Left lobe of liver (tissue), 2 donors: ENCODE measurements around the gene POP7. TPM values are rescaled to one million over a fixed set of nuclear protein-coding genes. Genes with fewer than 3 reads are reported as not detected.

Experiments
- ATAC-seq: fragments of 200-7000 bp; cut with Tn5 transposase; one replicate; pipeline ENCODE4 v1.9.1; 2020; ENCODE audit warnings: mild to moderate bottlenecking, moderate library complexity
- DNase-seq: peaks from one replicate; pipeline ENCODE4 v3.0.0-alpha.2; 2020; ENCODE audit warnings: low spot score
- total RNA-seq: library from RNA; stranded (reverse); gene quantifications from one replicate; pipeline ENCODE4 v1.2.1, GENCODE V29; 2021
- donor health status: DM: no; HTN: no; CAD: no; lungs with moderate emphysema.
- donor health status: DM: no; HTN: yes; CAD: no.

Gene POP7
- total RNA-seq, 1 donor from 2014 or later, result 28.5 TPM

DNA sequence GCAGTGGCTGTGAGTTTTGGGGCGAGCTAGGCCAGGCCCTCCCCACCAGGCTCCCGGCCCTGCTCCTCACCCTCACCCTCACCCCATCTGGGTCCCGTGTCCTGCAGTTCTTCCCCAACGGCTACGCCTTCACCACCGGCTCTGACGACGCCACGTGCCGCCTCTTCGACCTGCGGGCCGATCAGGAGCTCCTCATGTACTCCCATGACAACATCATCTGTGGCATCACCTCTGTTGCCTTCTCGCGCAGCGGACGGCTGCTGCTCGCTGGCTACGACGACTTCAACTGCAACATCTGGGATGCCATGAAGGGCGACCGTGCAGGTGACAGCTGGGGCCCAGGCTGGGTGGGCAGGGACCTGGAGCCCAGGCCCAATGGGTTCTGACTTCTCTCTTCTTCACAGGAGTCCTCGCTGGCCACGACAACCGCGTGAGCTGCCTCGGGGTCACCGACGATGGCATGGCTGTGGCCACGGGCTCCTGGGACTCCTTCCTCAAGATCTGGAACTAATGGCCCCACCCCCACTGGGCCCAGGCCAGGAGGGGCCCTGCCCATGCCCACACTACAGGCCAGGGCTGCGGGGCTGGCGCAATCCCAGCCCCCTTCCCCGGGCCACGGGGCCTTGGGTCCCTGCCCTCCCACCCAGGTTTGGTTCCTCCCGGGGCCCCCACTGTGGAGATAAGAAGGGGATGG is 27.5 kb upstream of the POP7 start:
- DNase-seq (peak; percentile 47), ATAC-seq (no peak)

GRCh38 chr7:100679129-100679926 is 26.6 kb upstream of the POP7 start:
- ATAC-seq (no peak), DNase-seq (no peak)

DNA sequence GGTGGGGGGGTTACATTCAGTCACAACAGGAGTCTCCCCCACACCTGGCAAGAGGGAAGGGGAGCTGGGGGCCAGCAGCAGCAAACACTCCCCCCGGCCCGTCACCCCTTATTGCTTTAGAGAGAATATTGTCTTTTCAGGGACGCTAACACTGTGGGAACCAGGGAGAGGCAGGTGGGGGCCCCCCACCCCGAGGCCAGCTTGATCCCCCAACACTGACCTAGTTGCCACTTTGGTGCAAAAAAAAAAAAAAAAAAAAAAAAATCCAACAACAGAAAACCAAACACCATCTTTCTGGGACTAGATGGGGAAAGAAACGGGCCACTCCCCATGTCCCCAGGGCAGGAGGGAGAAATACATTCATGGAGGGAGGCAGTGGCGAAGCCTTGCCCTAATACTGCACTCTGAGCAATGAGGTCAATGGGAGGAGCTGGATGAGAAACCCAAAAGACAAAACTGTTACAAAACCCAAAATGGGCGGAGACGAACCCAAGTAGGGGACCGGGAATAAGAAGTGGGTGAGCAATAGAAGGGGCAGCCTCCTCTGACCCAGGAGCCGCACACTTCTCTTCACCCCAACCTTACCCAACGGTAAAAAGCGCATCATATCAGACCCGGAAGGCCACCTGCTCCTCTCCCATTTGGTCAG is 25.9 kb upstream of the POP7 start:
- DNase-seq (no peak), ATAC-seq (peak; percentile 2)

DNA sequence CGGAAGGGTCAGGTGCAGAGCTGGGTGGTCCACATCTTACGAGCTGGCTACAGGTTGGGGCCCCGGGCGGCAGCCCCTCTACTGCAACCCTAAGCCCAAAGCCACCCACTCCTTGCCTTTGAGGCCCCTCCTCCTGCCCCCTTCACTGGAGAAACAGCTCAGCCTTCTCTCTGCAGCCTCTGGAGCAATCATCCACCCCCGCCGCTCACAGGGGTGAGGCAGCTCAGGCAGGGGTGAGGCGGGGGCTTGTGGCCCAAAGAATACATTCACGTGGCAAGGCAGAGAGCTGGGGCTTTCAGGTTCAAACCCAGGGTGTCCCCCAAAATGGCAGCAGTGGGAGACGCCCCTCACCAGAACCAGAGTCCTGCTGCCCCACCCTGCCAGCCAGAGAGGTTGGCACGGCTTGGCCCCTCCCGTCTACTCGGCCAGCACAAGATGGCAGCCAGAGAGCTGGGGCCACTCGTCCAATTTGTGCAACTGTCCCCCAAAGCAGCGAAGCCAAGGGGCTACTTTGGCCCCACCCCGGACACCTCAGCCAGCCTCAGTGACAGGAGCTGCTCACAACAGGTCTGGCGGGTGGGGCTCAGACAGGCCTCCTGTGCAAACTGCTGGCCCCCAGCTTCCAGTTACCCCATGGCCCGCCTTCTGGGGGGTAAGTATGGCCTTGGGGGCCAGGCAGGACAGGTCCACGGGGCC is 25.2 kb upstream of the POP7 start:
- ATAC-seq (no peak), DNase-seq (no peak)

- no peak for ATAC-seq
- DNase-seq, result no peak
These were observed 24.3 kb upstream of the POP7 start for GRCh38 chr7:100681491-100682227.

DNA sequence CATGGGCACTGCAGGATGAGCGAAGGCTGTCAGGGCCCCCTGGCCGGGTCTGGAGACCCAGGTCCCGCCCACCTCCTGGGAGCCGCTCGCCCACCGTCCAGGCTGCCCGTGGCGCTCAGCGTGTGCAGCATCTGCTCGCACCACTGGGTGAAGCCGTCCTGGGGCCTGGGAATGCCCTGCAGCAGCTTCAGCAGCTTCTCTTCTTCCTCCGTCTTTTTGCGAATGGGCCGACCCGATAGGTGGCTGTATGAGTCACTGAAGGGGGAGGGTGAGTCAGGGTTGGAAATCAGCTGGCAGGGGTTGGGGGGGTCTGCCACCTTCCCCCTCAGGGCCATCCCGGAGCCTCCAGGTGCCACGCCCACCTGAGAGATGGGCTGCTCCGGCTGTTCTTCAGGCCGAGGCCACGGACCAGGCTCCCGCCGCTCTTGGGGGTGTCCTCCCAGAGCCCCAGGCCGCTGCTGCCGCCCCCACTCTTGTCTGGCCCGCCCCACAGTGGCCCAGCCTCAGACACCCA is 23.6 kb upstream of the POP7 start:
- ATAC-seq (no peak), DNase-seq (no peak)

GRCh38 chr7:100682991-100683658 is 22.8 kb upstream of the POP7 start:
- ATAC-seq, result no peak

DNA sequence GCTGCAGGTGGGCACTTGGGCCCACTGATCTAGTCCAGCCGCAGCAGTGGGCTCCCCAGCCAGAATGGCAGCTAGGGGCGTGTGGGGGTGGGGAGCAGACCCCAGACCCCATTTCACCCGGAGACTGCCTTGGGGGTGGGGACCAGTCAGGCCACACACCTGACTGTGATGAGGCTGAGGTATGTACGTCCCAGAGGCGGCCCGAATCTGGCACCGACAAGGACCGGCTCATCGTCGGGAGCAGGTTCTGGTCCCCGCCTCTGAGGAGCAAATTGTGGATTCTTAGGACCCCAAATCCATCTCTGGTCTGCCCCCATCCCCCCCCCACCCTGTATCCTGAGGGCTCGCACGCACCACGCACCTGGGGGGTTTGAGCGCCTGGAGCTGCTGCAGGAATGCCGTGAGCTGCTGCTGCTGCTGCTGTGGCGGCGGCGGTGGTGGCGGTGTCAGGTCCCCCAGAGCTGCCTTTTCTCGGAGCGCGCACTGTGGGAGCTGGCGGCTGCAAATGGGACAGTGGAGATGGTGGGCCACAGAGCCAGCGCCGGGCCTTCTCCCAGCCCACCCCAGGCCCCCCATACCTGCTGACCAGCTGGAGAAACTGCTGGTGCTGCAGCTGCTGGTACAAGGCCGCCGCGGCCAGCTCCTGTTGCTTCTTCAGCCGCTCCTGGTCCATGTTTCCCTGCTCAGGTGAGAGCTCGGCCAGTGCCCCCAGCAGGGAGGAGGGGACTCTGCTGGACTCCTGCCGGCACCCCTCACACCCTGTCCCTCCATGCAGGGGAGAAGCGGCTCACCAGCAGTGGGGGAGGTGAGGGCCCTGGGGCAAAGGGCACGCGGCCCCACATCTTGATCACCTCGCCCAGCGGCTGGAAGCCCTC is 22.0 kb upstream of the POP7 start:
- no peak for ATAC-seq
- DNase-seq, result no peak

More at GRCh38 chr7:100682991-100683658, 22.8 kb upstream of the POP7 start:
- DNase-seq, result no peak

GRCh38 chr7:100684534-100685042 is 21.3 kb upstream of the POP7 start:
- ATAC-seq, result no peak
- no peak for DNase-seq

GRCh38 chr7:100685049-100685605 is 20.8 kb upstream of the POP7 start:
- no peak for ATAC-seq
- DNase-seq, result no peak

DNA sequence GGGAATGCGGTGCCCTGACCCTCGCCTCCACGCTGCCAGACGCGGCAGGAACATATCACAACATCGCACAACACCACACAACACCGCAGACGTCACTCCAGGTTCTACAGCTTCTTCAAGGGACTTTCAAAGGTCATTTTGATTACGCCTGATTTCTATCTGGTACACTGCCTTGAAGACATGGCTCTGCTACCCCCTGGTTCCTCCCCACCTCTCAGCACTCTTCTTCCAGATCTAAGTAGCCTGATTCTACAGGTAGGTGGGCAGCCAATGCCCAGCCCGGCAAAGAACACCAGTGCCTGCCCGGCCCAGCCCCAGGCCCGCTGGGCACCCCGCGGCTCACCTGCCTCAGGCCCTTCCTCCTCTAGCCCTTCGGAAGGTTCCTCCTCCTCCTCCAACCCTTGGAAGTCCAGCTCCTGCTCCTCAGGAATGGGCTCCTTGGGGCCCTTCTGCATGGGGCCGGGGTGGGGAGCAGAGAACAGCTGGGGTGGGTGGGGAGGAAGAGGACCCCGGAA is 20.2 kb upstream of the POP7 start:
- no peak for ATAC-seq
- DNase-seq, result no peak

DNA sequence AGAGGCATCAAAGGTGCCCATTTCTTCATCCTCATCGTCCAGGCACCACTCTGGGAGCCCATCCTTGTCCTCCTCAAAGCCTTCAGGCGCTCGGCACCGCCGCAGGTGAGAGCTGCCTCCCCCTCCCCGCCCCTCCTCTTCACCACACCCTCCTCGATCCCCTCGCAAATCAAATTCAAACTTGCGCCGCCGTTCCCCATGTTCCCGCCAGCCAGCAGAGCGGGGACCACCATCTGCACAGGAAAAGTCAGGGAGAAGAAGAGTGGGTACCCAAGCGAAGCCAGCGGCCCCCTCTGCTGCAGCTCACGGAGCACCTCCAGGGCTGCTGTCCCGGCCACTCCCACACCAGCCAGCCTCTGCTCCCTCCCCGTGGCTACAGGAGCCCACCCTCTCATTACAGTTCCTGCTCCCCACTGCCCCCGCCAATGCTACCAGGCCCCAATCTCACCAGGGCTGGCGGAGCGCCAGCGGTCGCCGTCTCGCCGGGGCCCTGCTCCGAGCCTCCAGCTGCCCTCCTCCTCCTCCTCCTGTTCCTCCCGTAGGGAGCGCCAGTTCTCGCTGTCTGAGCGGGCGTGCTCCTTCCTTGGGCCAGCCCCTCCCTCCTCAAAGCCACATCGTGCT is 19.6 kb upstream of the POP7 start:
- DNase-seq, result no peak

DNA sequence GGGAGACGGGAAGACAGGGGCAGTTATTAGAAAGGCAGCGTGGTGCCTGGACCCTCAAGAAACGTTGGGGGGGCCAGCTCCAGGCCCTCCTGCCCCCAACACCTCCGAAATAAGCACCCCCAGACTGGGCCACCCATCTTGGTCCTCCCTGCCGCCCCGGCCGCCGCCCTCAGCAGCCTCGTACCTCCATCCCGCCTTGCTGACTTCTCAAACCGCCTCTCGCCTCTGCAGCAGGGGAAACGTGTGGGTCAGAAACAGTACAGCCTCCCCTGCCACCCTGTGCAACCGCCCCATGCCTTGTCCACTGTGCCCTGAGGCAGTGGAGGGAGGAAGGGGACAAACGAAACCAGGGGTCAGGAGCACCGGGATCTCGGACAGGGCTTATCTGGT is 19.1 kb upstream of the POP7 start:
- ATAC-seq, result no peak
- no peak for DNase-seq

More for the DNA sequence above, 19.6 kb upstream of the POP7 start:
- no peak for ATAC-seq

DNA sequence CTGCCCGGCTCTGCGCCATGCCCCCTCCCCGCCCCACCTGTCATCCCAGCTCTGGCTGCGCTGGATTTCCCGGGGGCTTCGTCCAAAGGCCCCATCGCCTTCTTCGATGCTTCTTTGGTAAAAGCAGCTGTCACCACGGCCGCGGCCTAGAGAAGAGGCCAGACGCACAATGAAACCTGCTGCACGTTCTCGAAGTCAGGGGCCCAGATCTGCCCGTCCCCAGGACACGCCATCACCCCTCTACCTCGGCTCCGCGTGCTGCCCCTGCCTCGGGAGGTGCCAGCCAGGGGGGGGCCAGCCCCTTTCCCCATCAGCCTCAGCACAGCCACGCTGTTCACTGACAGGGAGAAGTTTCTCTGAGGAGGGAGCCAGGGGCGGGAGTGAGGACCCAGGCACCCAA is 18.7 kb upstream of the POP7 start:
- DNase-seq (no peak), ATAC-seq (no peak)

- no peak for DNase-seq
- ATAC-seq, result no peak
These were observed 18.1 kb upstream of the POP7 start for GRCh38 chr7:100687751-100688300.

DNA sequence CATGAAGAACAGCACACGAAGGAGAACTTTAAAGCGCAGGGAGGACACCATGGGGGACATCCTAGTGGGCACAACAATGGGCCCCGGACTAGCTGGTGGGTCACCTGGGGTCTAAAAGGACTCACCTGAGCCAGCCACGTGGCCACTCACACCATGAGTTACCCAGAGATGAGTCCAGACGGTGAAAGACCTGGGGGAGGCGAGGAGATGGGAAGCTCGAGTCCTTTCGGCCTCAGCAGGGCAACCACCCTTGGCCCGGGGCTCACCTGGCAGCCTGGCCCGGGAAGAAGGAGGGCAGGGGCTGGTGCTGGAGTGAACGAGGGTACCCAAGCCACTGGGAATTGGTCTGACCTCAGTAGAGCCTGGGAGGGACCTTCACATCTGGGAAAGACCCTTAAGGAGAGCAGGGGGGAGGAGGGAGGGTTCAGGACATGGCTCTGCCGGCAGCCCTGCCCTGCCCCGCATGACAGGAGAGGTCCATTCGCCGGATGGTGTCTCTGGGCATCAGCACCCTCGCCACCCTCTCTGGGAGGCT is 17.5 kb upstream of the POP7 start:
- DNase-seq (no peak), ATAC-seq (no peak)
